Stimulated activated CD4-positive, alpha-beta T cell treated with anti-CD3 and anti-CD28 coated beads, Interleukin-2, amount 100 ng/mL, for 48 hours (primary cell): Measurements from ENCODE around the gene ZSWIM8.

ENCODE experiments used
- DNase-seq, 2 donors: peaks; one replicate each; pipeline ENCODE4 v3.0.0-alpha.2; 2020

Gene ZSWIM8

GRCh38 chr10:73843261-73843660 lies 57.9 kb downstream of the ZSWIM8 start:
- DNase-seq = no peak

- DNase-seq = no peak
Measured at GRCh38 chr10:73847031-73847430, 61.6 kb downstream of the ZSWIM8 start.

- DNase-seq = peak; percentile 94 to 98
Measured at GRCh38 chr10:73848821-73849489, 63.5 kb downstream of the ZSWIM8 start.

GRCh38 chr10:73850211-73850610 lies 64.8 kb downstream of the ZSWIM8 start:
- no peak for DNase-seq

- DNase-seq = no peak
Measured at GRCh38 chr10:73850863-73851461, 65.6 kb downstream of the ZSWIM8 start.
